Cardiac muscle cell (in vitro differentiated cells and primary cell): ENCODE results near the gene SOX13. TPM values are rescaled to one million over a fixed set of nuclear protein-coding genes. Genes with fewer than 3 reads are reported as not detected.
A peak's percentile ranks its signal among the peaks of the same experiment; 100 is the strongest.

Source experiments
- DNase-seq, 2 donors: peaks; one replicate each; pipeline versions ENCODE4 v3.0.0 to v3.0.0-alpha.2; 2010 to 2017; ENCODE audit warnings: low read depth in 1 of 2, low spot score in 1 of 2
- H3K27ac ChIP-seq: fragments of 200-600 bp; sonication (generic); 2 replicates; pipeline ENCODE4 v1.5.1; 2016
- H3K27me3 ChIP-seq: fragments of 200-600 bp; sonication (generic); 2 replicates; pipeline ENCODE4 v1.6.0; 2016; ENCODE audit warnings: control low read depth
- H3K36me3 ChIP-seq: fragments of 200-600 bp; sonication (generic); 2 replicates; pipeline ENCODE4 v1.5.1; 2016; ENCODE audit warnings: control low read depth
- H3K4me1 ChIP-seq: fragments of 200-600 bp; sonication (generic); 2 replicates; pipeline ENCODE4 v1.8.1; 2017; ENCODE audit warnings: low read depth, mild to moderate bottlenecking, mixed run types
- H3K4me3 ChIP-seq: fragments of 200-600 bp; sonication (generic); 2 replicates; pipeline ENCODE4 v1.5.1; 2016; ENCODE audit warnings: mild to moderate bottlenecking
- H3K9me3 ChIP-seq: fragments of 200-600 bp; sonication (generic); 2 replicates; pipeline ENCODE4 v1.5.1; 2017; ENCODE audit warnings: low read depth, mild to moderate bottlenecking, control low read depth
- polyA plus RNA-seq: library from polyadenylated mRNA; unstranded; fragments of >200 nt; fragmentation: Nextera tagmentation; extraction: Ambion mirVana; gene quantifications from 2 replicates; pipeline ENCODE4 v1.2.1, GENCODE V29; 2016
- total RNA-seq: library from RNA; depleted of rRNA; stranded (reverse); fragments of >200 nt; gene quantifications from 2 replicates; pipeline ENCODE4 v1.2.3, GENCODE V29; 2016
- TF ChIP-seq, protein P1 (sequence below): IDR thresholded peaks from 2 replicates; pipeline ENCODE4 v1.5.1; 2012; ENCODE audit warnings: low read depth, mild to moderate bottlenecking, low read length

SOX13 gene
- total and polyA plus RNA-seq, 2 experiments from 2014 or later, result 34.8 to 39.7 TPM

DNA sequence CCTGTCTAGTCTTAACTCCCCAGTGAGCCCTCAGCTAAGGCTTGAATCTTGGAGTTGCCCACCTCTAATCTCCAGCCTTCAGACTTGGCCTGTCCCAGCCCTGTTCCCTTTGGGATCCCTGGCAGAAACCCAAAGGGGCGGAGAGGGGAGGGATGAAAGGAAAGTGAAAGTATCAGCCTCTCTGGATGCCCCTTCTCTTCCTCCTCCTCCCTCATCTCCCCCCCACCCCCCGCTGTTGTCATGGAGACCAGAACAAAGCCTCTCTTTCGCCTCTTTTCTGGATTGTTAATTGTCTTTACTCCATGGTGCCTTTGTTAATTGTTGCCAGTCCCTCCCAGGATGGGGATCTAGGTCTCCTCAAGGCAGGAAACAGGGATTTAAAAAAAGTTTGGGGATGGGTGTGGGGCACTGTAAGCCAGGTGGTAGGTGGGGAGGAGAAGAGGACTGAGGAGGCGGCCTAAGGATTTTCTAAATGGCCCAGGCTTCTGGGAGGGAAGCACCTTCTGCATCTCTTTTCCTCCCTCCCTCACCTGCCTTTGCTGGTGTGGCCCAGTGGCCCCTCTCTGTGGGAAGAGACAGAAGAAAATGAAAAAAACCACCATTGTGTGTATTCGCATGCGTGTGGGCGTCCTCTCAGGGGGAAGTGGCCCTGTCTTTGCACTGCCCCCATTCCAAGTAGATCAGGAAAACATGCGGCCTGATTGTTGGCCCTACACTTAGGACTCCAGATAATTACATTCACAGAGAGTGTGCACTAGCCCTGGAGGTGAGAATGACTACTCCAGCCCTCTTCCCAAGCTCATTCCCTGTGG, 7.5 kb upstream of the SOX13 start:
- DNase-seq, result peak in 1 of 2 donors; percentile 64
- H3K27me3 ChIP-seq, result no peaks in the 10 kb centered on the region
- H3K9me3 ChIP-seq, result no peaks in the 10 kb centered on the region
- no peak overlapping the region for H3K4me3 ChIP-seq
- H3K27ac ChIP-seq, result no peak overlapping the region
- H3K4me1 ChIP-seq, result no peaks in the 10 kb centered on the region
- H3K36me3 ChIP-seq, result no peaks in the 10 kb centered on the region
- TF ChIP-seq, protein P1, sequence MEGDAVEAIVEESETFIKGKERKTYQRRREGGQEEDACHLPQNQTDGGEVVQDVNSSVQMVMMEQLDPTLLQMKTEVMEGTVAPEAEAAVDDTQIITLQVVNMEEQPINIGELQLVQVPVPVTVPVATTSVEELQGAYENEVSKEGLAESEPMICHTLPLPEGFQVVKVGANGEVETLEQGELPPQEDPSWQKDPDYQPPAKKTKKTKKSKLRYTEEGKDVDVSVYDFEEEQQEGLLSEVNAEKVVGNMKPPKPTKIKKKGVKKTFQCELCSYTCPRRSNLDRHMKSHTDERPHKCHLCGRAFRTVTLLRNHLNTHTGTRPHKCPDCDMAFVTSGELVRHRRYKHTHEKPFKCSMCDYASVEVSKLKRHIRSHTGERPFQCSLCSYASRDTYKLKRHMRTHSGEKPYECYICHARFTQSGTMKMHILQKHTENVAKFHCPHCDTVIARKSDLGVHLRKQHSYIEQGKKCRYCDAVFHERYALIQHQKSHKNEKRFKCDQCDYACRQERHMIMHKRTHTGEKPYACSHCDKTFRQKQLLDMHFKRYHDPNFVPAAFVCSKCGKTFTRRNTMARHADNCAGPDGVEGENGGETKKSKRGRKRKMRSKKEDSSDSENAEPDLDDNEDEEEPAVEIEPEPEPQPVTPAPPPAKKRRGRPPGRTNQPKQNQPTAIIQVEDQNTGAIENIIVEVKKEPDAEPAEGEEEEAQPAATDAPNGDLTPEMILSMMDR, result no peak

DNA sequence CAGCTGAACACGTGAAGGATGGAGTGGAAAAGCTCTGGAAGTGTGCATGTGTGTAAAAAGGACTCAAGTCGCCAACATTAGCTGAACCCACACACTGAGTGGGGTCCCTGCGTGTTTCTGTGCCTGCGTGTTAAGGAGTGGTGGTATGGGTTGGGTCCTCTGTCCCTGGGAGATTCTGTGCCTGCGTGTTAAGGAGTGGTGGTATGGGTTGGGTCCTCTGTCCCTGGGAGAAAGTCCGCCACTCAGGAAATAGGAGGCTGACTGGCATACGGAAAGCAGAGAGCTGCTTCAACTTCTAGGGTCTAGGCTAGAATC, 7.0 kb upstream of the SOX13 start:
- TF ChIP-seq, protein P1, result no peak
- Histone ChIP-seq H3K4me1 (no peaks in the 10 kb centered on the region), H3K4me3 (no peak overlapping the region), H3K36me3 (no peaks in the 10 kb centered on the region), H3K9me3 (no peaks in the 10 kb centered on the region), H3K27ac (no peak overlapping the region), H3K27me3 (no peaks in the 10 kb centered on the region)
- no peak for DNase-seq

DNA sequence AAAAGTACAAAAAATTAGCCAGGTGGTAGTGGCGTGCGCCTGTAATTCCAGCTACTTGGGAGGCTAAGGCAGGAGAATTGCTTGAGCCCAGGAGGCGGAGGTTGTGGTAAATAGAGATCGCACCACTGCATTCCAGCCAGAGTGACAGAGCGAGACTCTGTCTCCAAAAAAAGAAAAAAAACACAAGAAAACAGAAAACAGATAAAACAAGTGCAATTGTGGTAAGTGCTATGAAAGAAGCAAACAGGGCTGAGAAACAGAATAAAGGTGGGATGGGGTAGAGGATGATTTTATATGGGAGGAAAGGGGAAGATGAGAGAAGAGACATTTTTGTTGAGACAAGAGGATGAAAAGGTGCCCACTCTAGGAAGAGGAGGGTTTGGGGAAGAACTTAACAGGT, 5.0 kb upstream of the SOX13 start:
- Histone ChIP-seq H3K27ac (no peak overlapping the region), H3K36me3 (no peaks in the 10 kb centered on the region), H3K4me3 (no peak overlapping the region), H3K27me3 (no peaks in the 10 kb centered on the region), H3K9me3 (no peaks in the 10 kb centered on the region), H3K4me1 (no peaks in the 10 kb centered on the region)
- TF ChIP-seq, protein P1, result no peak
- no peak for DNase-seq

- TF ChIP-seq, protein P1, result no peak
- no peak overlapping the region for H3K4me3 ChIP-seq
- no peaks in the 10 kb centered on the region for H3K27me3 ChIP-seq
- no peak overlapping the region for H3K27ac ChIP-seq
- no peak for DNase-seq
- H3K9me3 ChIP-seq, result no peaks in the 10 kb centered on the region
- H3K4me1 ChIP-seq, result no peaks in the 10 kb centered on the region
- no peaks in the 10 kb centered on the region for H3K36me3 ChIP-seq
Observed at GRCh38 chr1:204069887-204070286, 3.0 kb upstream of the SOX13 start.

DNA sequence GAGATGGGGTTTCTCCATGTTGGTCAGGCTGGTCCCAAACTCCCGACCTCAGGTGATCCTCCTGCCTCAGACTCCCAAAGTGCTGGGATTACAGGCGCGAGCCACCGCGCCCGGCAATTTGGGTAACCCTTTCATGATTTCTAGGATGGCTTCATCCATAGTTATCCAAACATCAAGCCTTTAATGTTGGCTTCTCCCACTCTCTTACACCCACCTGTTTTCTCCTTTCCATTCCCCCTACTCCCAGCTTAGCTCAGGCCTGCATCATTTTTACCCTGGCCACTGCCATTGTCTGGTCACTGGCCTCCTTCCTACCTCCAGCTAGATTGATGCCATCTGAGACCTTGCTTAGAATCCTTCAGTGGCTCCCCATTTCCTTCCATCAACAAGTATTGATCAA, 2.0 kb upstream of the SOX13 start:
- Histone ChIP-seq H3K9me3 (no peaks in the 10 kb centered on the region), H3K4me3 (no peak overlapping the region), H3K27me3 (no peaks in the 10 kb centered on the region), H3K4me1 (peaks cover 4% of the 10 kb centered on the region), H3K36me3 (no peaks in the 10 kb centered on the region), H3K27ac (no peak overlapping the region)
- no peak for DNase-seq
- TF ChIP-seq, protein P1, result no peak
